K562 treated with DMSO at 1 percent for 48 hours (cell line): ENCODE data around the gene TAF11L9. TPM values are rescaled to one million over a fixed set of nuclear protein-coding genes. Genes with fewer than 3 reads are reported as not detected.

ENCODE experiments used
- total RNA-seq: library from RNA; unstranded; fragments of 300-600 nt; gene quantifications from 2 replicates; pipeline ENCODE4 v1.2.3, GENCODE V29; 2022; ENCODE audit warnings: low replicate concordance; ENCODE audit errors: extremely low read depth

TAF11L9 gene
- not detected in 2 replicates for total RNA-seq

GRCh38 chr5:17594255-17594654 is at the start of gene TAF11L9:
Gene TAF11L9 (minus strand): TSS chr5:17594394.

DNA sequence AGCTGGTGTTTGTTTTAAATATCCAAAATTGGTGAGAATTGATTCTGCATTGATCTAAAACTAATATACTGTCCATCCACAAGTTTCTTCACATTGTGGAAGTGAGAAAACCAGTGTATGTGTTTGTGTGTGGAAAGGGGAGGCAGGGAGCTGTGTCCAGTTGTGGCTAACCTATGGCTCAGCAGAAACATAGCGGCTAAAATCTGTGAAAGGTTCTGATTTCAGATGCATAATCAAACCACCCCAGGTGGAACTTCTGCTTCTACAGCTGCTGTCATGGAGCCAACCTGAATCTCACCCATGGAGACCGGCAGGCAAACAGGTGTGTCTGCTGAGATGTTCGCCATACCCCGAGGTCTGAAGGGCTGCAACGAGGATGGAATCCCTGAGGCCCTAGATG is 40.0 kb upstream of the TAF11L9 start, which contains the start of gene TAF11L14:
TAF11L14 (plus strand) TSS at position 301 of the 400 bp plus-strand sequence.

DNA sequence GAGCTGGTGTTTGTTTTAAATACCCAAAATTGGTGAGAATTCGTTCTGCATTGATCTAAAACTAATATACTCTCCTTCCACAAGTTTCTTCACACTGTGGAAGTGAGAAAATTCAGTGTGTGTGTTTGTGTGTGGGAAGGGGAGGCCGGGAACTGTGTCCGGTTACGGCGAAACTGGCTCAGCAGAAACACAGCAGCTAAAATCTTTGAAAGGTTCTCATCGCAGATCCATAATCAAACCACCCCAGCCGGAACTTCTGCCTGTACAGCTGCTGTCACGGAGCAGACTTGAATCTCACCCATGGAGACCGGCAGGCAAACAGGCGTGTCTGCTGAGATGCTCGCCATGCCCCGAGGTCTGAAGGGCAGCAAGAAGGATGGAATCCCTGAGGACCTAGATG is 37.6 kb upstream of the TAF11L9 start, which contains the start of gene TAF11L13:
TAF11L13 (plus strand) TSS at position 301 of the 400 bp plus-strand sequence.

GRCh38 chr5:17610092-17610491 is 15.9 kb upstream of the TAF11L9 start, which contains the start of gene TAF11L12:
Gene TAF11L12 (plus strand): TSS chr5:17610392.

GRCh38 chr5:17603880-17604279 is 9.7 kb upstream of the TAF11L9 start, which contains the start of gene TAF11L11:
Gene TAF11L11 (plus strand): TSS chr5:17604183.

GRCh38 chr5:17597728-17598127 is 3.5 kb upstream of the TAF11L9 start, which contains the start of gene TAF11L10:
Gene TAF11L10 (minus strand): TSS chr5:17597828.

GRCh38 chr5:17590860-17591259 is 3.3 kb downstream of the TAF11L9 start, which contains the start of gene TAF11L8:
Gene TAF11L8 (minus strand): TSS chr5:17590960.

GRCh38 chr5:17585658-17586057 is 8.5 kb downstream of the TAF11L9 start, which contains the start of gene TAF11L7:
Gene TAF11L7 (minus strand): TSS chr5:17585758.

Other genes with a start within 250 kb of the TAF11L9 start
- gene TAF11L2, start 96.2 kb downstream of the TAF11L9 start, total RNA-seq = not detected in 2 replicates
- gene TAF11L3, start 76.0 kb downstream of the TAF11L9 start, total RNA-seq = not detected in 2 replicates
- gene TAF11L4, start 72.6 kb downstream of the TAF11L9 start, total RNA-seq = not detected in 2 replicates
- gene TAF11L5, start 69.2 kb downstream of the TAF11L9 start, total RNA-seq = not detected in 2 replicates
- gene TAF11L6, start 65.7 kb downstream of the TAF11L9 start, total RNA-seq = not detected in 2 replicates
- gene TAF11L7, start 8.6 kb downstream of the TAF11L9 start, total RNA-seq = not detected in 2 replicates
- not detected in 2 replicates for gene TAF11L8, start 3.4 kb downstream of the TAF11L9 start, total RNA-seq
- not detected in 2 replicates for gene TAF11L10, start 3.4 kb upstream of the TAF11L9 start, total RNA-seq
- gene TAF11L11, start 9.8 kb upstream of the TAF11L9 start, total RNA-seq = not detected in 2 replicates
- gene TAF11L12, start 16.0 kb upstream of the TAF11L9 start, total RNA-seq = not detected in 2 replicates
- not detected in 2 replicates for gene TAF11L13, start 37.7 kb upstream of the TAF11L9 start, total RNA-seq
- not detected in 2 replicates for gene TAF11L14, start 40.1 kb upstream of the TAF11L9 start, total RNA-seq